Ishikawa (cell line): ENCODE results near the gene POU2F1.

Source experiments
- RAD21 ChIP-seq: IDR thresholded peaks from 2 replicates; pipeline ENCODE4 v1.6.1; 2012; ENCODE audit warnings: low read depth
- TAF1 ChIP-seq: IDR thresholded peaks from 2 replicates; pipeline ENCODE4 v1.6.1; 2012; ENCODE audit warnings: low read depth, mild to moderate bottlenecking
- TF ChIP-seq, protein P1 (sequence below): IDR thresholded peaks from 2 replicates; pipeline ENCODE4 v1.6.1; 2012; ENCODE audit warnings: low read depth, mild to moderate bottlenecking
- TF ChIP-seq, protein P2 (sequence below): IDR thresholded peaks from 2 replicates; pipeline ENCODE4 v1.6.1; 2012

DNA sequence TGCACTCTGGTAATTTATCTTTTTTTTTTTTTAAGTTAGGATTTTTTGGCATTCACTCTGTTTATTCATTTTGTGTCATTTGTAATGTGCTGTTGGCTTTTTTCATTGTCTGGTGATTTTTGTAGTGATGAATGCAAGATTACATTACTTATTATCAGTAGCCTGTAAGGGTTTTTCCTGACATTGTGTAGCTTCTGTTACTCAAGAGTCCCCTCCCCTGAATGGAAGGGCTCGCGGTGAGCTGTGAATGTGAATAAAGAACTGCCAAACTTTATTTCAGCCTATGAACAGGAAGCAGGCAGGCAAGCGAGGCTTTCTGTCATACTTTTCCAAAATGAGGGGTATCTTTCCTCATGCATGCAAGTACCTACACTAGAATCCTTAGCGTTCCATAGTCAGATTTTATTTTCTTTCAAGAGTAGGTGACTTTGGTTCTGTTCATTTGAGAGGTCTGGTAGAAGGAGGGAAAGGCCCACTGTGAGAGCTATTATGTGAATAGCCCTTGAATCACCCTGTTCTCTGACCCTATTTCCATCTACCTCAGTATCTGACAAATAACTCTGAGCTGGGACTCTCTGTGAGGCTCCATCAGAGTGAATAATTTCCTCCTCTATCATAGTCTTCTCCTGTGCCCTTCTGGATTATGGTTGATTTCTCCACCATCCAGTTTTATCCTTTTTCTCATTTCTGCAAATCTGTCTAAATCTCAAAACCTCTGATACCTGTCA lies 183.6 kb downstream of the POU2F1 start:
- TF ChIP-seq RAD21 (no peak), TAF1 (no peak)
- TF ChIP-seq, protein P1, sequence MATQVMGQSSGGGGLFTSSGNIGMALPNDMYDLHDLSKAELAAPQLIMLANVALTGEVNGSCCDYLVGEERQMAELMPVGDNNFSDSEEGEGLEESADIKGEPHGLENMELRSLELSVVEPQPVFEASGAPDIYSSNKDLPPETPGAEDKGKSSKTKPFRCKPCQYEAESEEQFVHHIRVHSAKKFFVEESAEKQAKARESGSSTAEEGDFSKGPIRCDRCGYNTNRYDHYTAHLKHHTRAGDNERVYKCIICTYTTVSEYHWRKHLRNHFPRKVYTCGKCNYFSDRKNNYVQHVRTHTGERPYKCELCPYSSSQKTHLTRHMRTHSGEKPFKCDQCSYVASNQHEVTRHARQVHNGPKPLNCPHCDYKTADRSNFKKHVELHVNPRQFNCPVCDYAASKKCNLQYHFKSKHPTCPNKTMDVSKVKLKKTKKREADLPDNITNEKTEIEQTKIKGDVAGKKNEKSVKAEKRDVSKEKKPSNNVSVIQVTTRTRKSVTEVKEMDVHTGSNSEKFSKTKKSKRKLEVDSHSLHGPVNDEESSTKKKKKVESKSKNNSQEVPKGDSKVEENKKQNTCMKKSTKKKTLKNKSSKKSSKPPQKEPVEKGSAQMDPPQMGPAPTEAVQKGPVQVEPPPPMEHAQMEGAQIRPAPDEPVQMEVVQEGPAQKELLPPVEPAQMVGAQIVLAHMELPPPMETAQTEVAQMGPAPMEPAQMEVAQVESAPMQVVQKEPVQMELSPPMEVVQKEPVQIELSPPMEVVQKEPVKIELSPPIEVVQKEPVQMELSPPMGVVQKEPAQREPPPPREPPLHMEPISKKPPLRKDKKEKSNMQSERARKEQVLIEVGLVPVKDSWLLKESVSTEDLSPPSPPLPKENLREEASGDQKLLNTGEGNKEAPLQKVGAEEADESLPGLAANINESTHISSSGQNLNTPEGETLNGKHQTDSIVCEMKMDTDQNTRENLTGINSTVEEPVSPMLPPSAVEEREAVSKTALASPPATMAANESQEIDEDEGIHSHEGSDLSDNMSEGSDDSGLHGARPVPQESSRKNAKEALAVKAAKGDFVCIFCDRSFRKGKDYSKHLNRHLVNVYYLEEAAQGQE = no peak
- TF ChIP-seq, protein P2, sequence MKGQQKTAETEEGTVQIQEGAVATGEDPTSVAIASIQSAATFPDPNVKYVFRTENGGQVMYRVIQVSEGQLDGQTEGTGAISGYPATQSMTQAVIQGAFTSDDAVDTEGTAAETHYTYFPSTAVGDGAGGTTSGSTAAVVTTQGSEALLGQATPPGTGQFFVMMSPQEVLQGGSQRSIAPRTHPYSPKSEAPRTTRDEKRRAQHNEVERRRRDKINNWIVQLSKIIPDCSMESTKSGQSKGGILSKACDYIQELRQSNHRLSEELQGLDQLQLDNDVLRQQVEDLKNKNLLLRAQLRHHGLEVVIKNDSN = no peak
